IMR-90 (cell line): ENCODE measurements around the gene MTMR3. TPM values are rescaled to one million over a fixed set of nuclear protein-coding genes. Genes with fewer than 3 reads are reported as not detected.

ENCODE experiments used
- ATAC-seq: fragments of 200-7000 bp; cut with Tn5 transposase; 2 replicates; pipeline ENCODE4 v1.9.1; 2020; ENCODE audit warnings: low read depth, mild to moderate bottlenecking, moderate library complexity
- BruUV-seq: library from RNA; stranded (reverse); fragments of 400-500 nt; replicated peaks from 2 replicates; lab custom pipeline; 2021; lab: Mats Ljungman, UMichigan
- CTCF ChIA-PET: fragments of 300-600 bp; formaldehyde crosslinking; extraction: SDS; loops from one replicate; lab custom pipeline; 2021; ENCODE audit warnings: antibody characterized with exemption; lab: Yijun Ruan, JAX
- POLR2A ChIA-PET: fragments of 300-600 bp; sonication (Branson Sonifier 250); formaldehyde crosslinking; loops from one replicate; lab custom pipeline; 2022; ENCODE audit warnings: antibody characterized with exemption; ENCODE audit not compliant: unreplicated experiment; lab: Charles Lee
- DNase-seq: peaks from one replicate; pipeline ENCODE4 v3.0.0; 2013
- H2AFZ ChIP-seq: replicated peaks from 2 replicates; pipeline ENCODE3; 2013; ENCODE audit warnings: low read length, mild to moderate bottlenecking; ENCODE audit not compliant: poor library complexity
- H2AK5ac ChIP-seq: 2 replicates; pipeline ENCODE4 v1.6.1; 2013; ENCODE audit warnings: low read depth, low read length, inconsistent platforms
- H2AK9ac ChIP-seq: replicated peaks from 2 replicates; pipeline ENCODE3; 2013; ENCODE audit warnings: mild to moderate bottlenecking, low read depth, low read length, moderate library complexity; ENCODE audit not compliant: poor library complexity
- H2BK120ac ChIP-seq: 2 replicates; pipeline ENCODE4 v1.6.1; 2013; ENCODE audit warnings: low read depth, low read length, inconsistent platforms
- H2BK15ac ChIP-seq: 3 replicates; pipeline ENCODE4 v1.6.1; 2013; ENCODE audit warnings: low read depth, low read length, inconsistent platforms
- H2BK20ac ChIP-seq: 2 replicates; pipeline ENCODE4 v1.6.1; 2013; ENCODE audit warnings: low read depth, mild to moderate bottlenecking, inconsistent platforms, low read length, moderate library complexity
- H2BK5ac ChIP-seq: 2 replicates; pipeline ENCODE4 v1.6.1; 2013; ENCODE audit warnings: mild to moderate bottlenecking, low read depth, low read length, inconsistent platforms; ENCODE audit not compliant: poor library complexity, severe bottlenecking
- H3K14ac ChIP-seq: replicated peaks from 2 replicates; pipeline ENCODE4 v1.6.1; 2013; ENCODE audit warnings: low read depth, low read length, inconsistent platforms
- H3K18ac ChIP-seq: 2 replicates; pipeline ENCODE4 v1.6.1; 2013; ENCODE audit warnings: low read depth, low read length, control low read depth
- H3K23ac ChIP-seq: 2 replicates; pipeline ENCODE4 v1.6.1; 2013; ENCODE audit warnings: low read depth, low read length, inconsistent platforms
- H3K27ac ChIP-seq: 2 replicates; pipeline ENCODE4 v1.5.1; 2013; ENCODE audit warnings: mild to moderate bottlenecking, control low read depth, low read length; ENCODE audit not compliant: insufficient read depth
- H3K27me3 ChIP-seq: 2 replicates; pipeline ENCODE4 v1.6.1; 2013; ENCODE audit warnings: low read length; ENCODE audit not compliant: control insufficient read depth, insufficient read depth
- H3K36me3 ChIP-seq: 2 replicates; pipeline ENCODE4 v1.6.1; 2013; ENCODE audit warnings: low read length, mixed read lengths; ENCODE audit not compliant: control insufficient read depth, insufficient read depth
- H3K4ac ChIP-seq: 2 replicates; pipeline ENCODE4 v1.6.1; 2013; ENCODE audit warnings: low read depth, low read length, inconsistent platforms
- H3K4me1 ChIP-seq: 2 replicates; pipeline ENCODE4 v1.6.1; 2013; ENCODE audit warnings: low read length, mixed read lengths; ENCODE audit not compliant: control insufficient read depth, insufficient read depth
- H3K4me2 ChIP-seq: 2 replicates; pipeline ENCODE4 v1.6.1; 2013; ENCODE audit warnings: low read depth, mild to moderate bottlenecking, control low read depth, low read length, moderate library complexity
- H3K4me3 ChIP-seq: 2 replicates; pipeline ENCODE4 v1.5.1; 2013; ENCODE audit warnings: low read depth, mild to moderate bottlenecking, control low read depth, low read length, moderate library complexity; ENCODE audit not compliant: insufficient read depth
- H3K56ac ChIP-seq: 2 replicates; pipeline ENCODE4 v1.6.1; 2013; ENCODE audit warnings: low read length, inconsistent platforms; ENCODE audit not compliant: insufficient read depth; ENCODE audit errors: extremely low read depth
- H3K79me1 ChIP-seq, 2 experiments: 2 replicates each; pipeline ENCODE4 v1.6.1; 2013; ENCODE audit warnings: low read length in 2 of 2, inconsistent platforms in 1 of 2, low read depth in 1 of 2
- H3K9ac ChIP-seq: 2 replicates; pipeline ENCODE4 v1.6.1; 2013; ENCODE audit warnings: low read depth, low read length, control low read depth
- H3K9me1 ChIP-seq: 2 replicates; pipeline ENCODE4 v1.6.1; 2013; ENCODE audit warnings: low read length, inconsistent platforms; ENCODE audit not compliant: insufficient read depth
- H3K9me3 ChIP-seq: 2 replicates; pipeline ENCODE4 v1.6.1; 2013; ENCODE audit warnings: low read length; ENCODE audit not compliant: control insufficient read depth, insufficient read depth
- H4K20me1 ChIP-seq: 2 replicates; pipeline ENCODE4 v1.6.1; 2013; ENCODE audit warnings: low read length, inconsistent platforms; ENCODE audit not compliant: insufficient read depth
- H4K5ac ChIP-seq: 2 replicates; pipeline ENCODE4 v1.6.1; 2013; ENCODE audit warnings: mild to moderate bottlenecking, low read depth, low read length, control low read depth
- H4K8ac ChIP-seq, 2 experiments: 2 replicates each; pipeline ENCODE4 v1.6.1; 2013; ENCODE audit warnings: low read depth in 2 of 2, low read length in 2 of 2, control low read depth in 1 of 2, inconsistent platforms in 1 of 2
- H4K91ac ChIP-seq: 2 replicates; pipeline ENCODE4 v1.6.1; 2013; ENCODE audit warnings: low read depth, low read length, inconsistent platforms; ENCODE audit not compliant: insufficient read depth
- BHLHE40 ChIP-seq: fragments of 150-350 bp; IDR thresholded peaks from 2 replicates; pipeline ENCODE4 v1.6.1; 2016; ENCODE audit warnings: mild to moderate bottlenecking, low read depth, low read length
- CEBPB ChIP-seq: IDR thresholded peaks from 2 replicates; pipeline ENCODE4 v1.6.1; 2012; ENCODE audit warnings: low read depth, low read length, improper control_type of control experiment
- CHD1 ChIP-seq: IDR thresholded peaks from 2 replicates; pipeline ENCODE4 v1.6.1; 2012; ENCODE audit warnings: low read depth, low read length, improper control_type of control experiment
- FOS ChIP-seq: fragments of 150-350 bp; IDR thresholded peaks from 2 replicates; pipeline ENCODE4 v1.6.1; 2016; ENCODE audit warnings: low read depth, low read length
- MAFK ChIP-seq: IDR thresholded peaks from 2 replicates; pipeline ENCODE4 v1.6.1; 2012; ENCODE audit warnings: low read depth, low read length, improper control_type of control experiment
- MAZ ChIP-seq: IDR thresholded peaks from 2 replicates; pipeline ENCODE4 v1.6.1; 2012; ENCODE audit warnings: low read depth, mild to moderate bottlenecking, low read length, improper control_type of control experiment, moderate library complexity, borderline replicate concordance
- MXI1 ChIP-seq: IDR thresholded peaks from 2 replicates; pipeline ENCODE4 v1.6.1; 2012; ENCODE audit warnings: low read depth, mild to moderate bottlenecking, low read length, moderate library complexity, borderline replicate concordance
- NFE2L2 ChIP-seq: fragments of 150-350 bp; IDR thresholded peaks from 2 replicates; pipeline ENCODE4 v1.6.1; 2016; ENCODE audit warnings: low read depth, mild to moderate bottlenecking, low read length
- POLR2A ChIP-seq: IDR thresholded peaks from 2 replicates; pipeline ENCODE4 v1.6.1; 2012; ENCODE audit warnings: mild to moderate bottlenecking, low read depth, low read length
- RAD21 ChIP-seq: IDR thresholded peaks from 2 replicates; pipeline ENCODE4 v1.6.1; 2012; ENCODE audit warnings: low read length, improper control_type of control experiment
- RCOR1 ChIP-seq: IDR thresholded peaks from 2 replicates; pipeline ENCODE4 v1.6.1; 2012; ENCODE audit warnings: mild to moderate bottlenecking, low read length, improper control_type of control experiment; ENCODE audit not compliant: insufficient replicate concordance
- RFX5 ChIP-seq: IDR thresholded peaks from 2 replicates; pipeline ENCODE4 v1.8.0; 2012; ENCODE audit warnings: low read depth, mild to moderate bottlenecking, low read length, moderate library complexity
- SMC3 ChIP-seq: fragments of 150-350 bp; IDR thresholded peaks from 2 replicates; pipeline ENCODE4 v1.6.1; 2016; ENCODE audit warnings: low read depth, mild to moderate bottlenecking, antibody characterized with exemption, low read length, moderate library complexity
- USF2 ChIP-seq: fragments of 150-350 bp; IDR thresholded peaks from 2 replicates; pipeline ENCODE4 v1.6.1; 2017; ENCODE audit warnings: mild to moderate bottlenecking, antibody characterized with exemption, low read length, low read depth
- WGBS, 2 experiments: methylation state at CpG; one replicate each; pipeline versions ENCODE4 v1.1.5 to v1.1.7; 2013; ENCODE audit warnings: missing lambda C conversion rate in 2 of 2; ENCODE audit not compliant: insufficient read length in 1 of 2; ENCODE audit errors: extremely low coverage in 2 of 2; 5-methylcytosine and 5-hydroxymethylcytosine counted together
- dilution Hi-C: fragments of 300-500 bp; cut with HindIII; formaldehyde crosslinking; loops from one replicate; pipeline ENCODE4 v1.14.3; 2018; ENCODE audit warnings: low sequenced_read_pairs; ENCODE audit not compliant: unreplicated experiment
- in situ Hi-C: fragments of 300-500 bp; cut with MboI; formaldehyde crosslinking; loops from 3 replicates; pipeline ENCODE4 v1.14.3; 2019; ENCODE audit warnings: low sequenced_read_pairs, inconsistent platforms, mixed read lengths
- intact Hi-C: fragments of 100-400 bp; cut with micrococcal nuclease; formaldehyde crosslinking; loops from 2 replicates; pipeline ENCODE4 v1.10.0; 2022
- polyA plus RNA-seq, 3 experiments: library from polyadenylated mRNA; depleted of rRNA; stranded (reverse); fragments of >200 nt; gene quantifications; 2 replicates each; pipeline ENCODE4 v1.2.3, GENCODE V29; 2012; ENCODE audit warnings: low replicate concordance in 1 of 3
- total RNA-seq: library from RNA; depleted of rRNA; stranded (reverse); fragments of >200 nt; gene quantifications from 2 replicates; pipeline ENCODE4 v1.2.3, GENCODE V29; 2012
- TF ChIP-seq, protein P1 (sequence below): conservative IDR thresholded peaks from 2 replicates; pipeline ENCODE4 v1.5.1; 2012; ENCODE audit warnings: mild to moderate bottlenecking, low read depth, low read length, improper control_type of control experiment

The MTMR3 gene
- total and polyA plus RNA-seq, 2 of the 4 experiments (the other 2 are of a cell fraction): 21.3 to 29.4 TPM

DNA sequence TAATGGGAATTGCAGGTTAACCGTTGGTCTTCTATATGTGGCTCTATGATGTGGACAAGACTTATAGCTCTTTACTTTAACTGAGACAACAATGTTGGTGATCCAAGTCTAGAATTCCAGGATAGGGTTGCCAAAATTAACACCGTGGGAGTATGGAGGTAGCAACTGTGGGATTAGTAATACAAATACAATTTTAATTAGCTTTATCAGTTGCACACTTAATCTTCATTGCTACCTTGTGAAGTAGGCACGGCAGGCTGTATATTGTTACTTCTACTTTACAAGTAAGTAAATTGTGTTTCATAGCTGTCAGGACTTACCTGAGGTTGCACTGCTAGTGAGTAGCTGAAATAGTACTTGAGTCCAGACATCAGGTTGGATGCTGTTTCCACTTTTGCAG is 21.0 kb downstream of the MTMR3 start:
- TF ChIP-seq, protein P1, sequence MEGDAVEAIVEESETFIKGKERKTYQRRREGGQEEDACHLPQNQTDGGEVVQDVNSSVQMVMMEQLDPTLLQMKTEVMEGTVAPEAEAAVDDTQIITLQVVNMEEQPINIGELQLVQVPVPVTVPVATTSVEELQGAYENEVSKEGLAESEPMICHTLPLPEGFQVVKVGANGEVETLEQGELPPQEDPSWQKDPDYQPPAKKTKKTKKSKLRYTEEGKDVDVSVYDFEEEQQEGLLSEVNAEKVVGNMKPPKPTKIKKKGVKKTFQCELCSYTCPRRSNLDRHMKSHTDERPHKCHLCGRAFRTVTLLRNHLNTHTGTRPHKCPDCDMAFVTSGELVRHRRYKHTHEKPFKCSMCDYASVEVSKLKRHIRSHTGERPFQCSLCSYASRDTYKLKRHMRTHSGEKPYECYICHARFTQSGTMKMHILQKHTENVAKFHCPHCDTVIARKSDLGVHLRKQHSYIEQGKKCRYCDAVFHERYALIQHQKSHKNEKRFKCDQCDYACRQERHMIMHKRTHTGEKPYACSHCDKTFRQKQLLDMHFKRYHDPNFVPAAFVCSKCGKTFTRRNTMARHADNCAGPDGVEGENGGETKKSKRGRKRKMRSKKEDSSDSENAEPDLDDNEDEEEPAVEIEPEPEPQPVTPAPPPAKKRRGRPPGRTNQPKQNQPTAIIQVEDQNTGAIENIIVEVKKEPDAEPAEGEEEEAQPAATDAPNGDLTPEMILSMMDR: no peak
- TF ChIP-seq FOS (no peak), USF2 (no peak), POLR2A (no peak), RFX5 (no peak), MAZ (no peak), BHLHE40 (no peak), SMC3 (no peak), MXI1 (no peak), RAD21 (no peak), RCOR1 (no peak), MAFK (no peak), CEBPB (no peak), CHD1 (no peak), NFE2L2 (no peak)
- H2BK20ac ChIP-seq: no peak overlapping the region
- dilution Hi-C loops: no loop called here
- in situ Hi-C loops: no loop called here
- H3K9me3 ChIP-seq: no peaks in the 10 kb centered on the region
- ChIA-PET POLR2A (no interaction called here), CTCF (no interaction called here)
- H3K27me3 ChIP-seq: no peaks in the 10 kb centered on the region
- ATAC-seq: no peak
- H4K91ac ChIP-seq: no peak overlapping the region
- H3K23ac ChIP-seq: no peak overlapping the region
- H3K27ac ChIP-seq: no peak overlapping the region
- no peak for DNase-seq
- H3K4me2 ChIP-seq: no peak overlapping the region
- H3K9ac ChIP-seq: no peak overlapping the region
- WGBS, 2 experiments: no CpG with 5 or more reads among the region's 3 CpGs
- H3K36me3 ChIP-seq: no peaks in the 10 kb centered on the region
- peaks cover 11 to 72% of the 10 kb centered on the region in 2 experiments for H3K79me1 ChIP-seq
- H4K20me1 ChIP-seq: peaks cover 51% of the 10 kb centered on the region
- H3K4me3 ChIP-seq: no peak overlapping the region
- no peak overlapping the region for H3K18ac ChIP-seq
- H4K8ac ChIP-seq: no peak overlapping the region
- intact Hi-C loops: no loop called here
- no peak overlapping the region for H2BK120ac ChIP-seq
- no peak overlapping the region for H2AK9ac ChIP-seq
- H3K9me1 ChIP-seq: peaks cover 4% of the 10 kb centered on the region
- BruUV-seq: no TSS peak
- H2BK15ac ChIP-seq: peak overlapping the region; percentile 18; the same call in 1 of the 3 replicates
- H3K4me1 ChIP-seq: peaks cover 9% of the 10 kb centered on the region
- no peak overlapping the region for H3K4ac ChIP-seq
- no peak overlapping the region for H2AK5ac ChIP-seq
- H3K14ac ChIP-seq: no peak overlapping the region
- no peak overlapping the region for H2BK5ac ChIP-seq
- H3K56ac ChIP-seq: no peak overlapping the region
- H2AFZ ChIP-seq: no peak overlapping the region
- no peak overlapping the region for H4K5ac ChIP-seq
